Endodermal cell (in vitro differentiated cells): ENCODE data around the gene PARVB. TPM values are rescaled to one million over a fixed set of nuclear protein-coding genes. Genes with fewer than 3 reads are reported as not detected.

ENCODE experiments used
- DNase-seq: peaks from one replicate; pipeline ENCODE4 v3.0.0-alpha.2; 2017
- H3K27ac ChIP-seq: 2 replicates; pipeline ENCODE4 v1.5.1; 2013; ENCODE audit warnings: mild to moderate bottlenecking, low read depth, low read length, moderate library complexity
- H3K27me3 ChIP-seq: 2 replicates; pipeline ENCODE4 v1.6.1; 2013; ENCODE audit warnings: mild to moderate bottlenecking, low read length, moderate library complexity; ENCODE audit not compliant: insufficient read depth, control insufficient read depth, poor library complexity, severe bottlenecking
- H3K36me3 ChIP-seq: 2 replicates; pipeline ENCODE4 v1.7.0; 2013; ENCODE audit warnings: mild to moderate bottlenecking, low read length, moderate library complexity; ENCODE audit not compliant: control insufficient read depth, insufficient read depth
- H3K4me1 ChIP-seq: one replicate; pipeline ENCODE4 v1.7.0; 2013; ENCODE audit warnings: low read length; ENCODE audit not compliant: control insufficient read depth, insufficient read depth
- H3K4me3 ChIP-seq: 2 replicates; pipeline ENCODE4 v1.5.1; 2013; ENCODE audit warnings: mild to moderate bottlenecking, low read length, moderate library complexity
- H3K9ac ChIP-seq: 2 replicates; pipeline ENCODE4 v1.6.1; 2013; ENCODE audit warnings: mild to moderate bottlenecking, low read length, moderate library complexity; ENCODE audit not compliant: poor library complexity, severe bottlenecking; ENCODE audit errors: extremely low read depth
- H3K9me3 ChIP-seq: 2 replicates; pipeline ENCODE4 v1.6.1; 2013; ENCODE audit warnings: mild to moderate bottlenecking, low read length, moderate library complexity; ENCODE audit not compliant: control insufficient read depth
- H3K27ac Mint-ChIP-seq: 2 replicates; pipeline ENCODE4 v1.8.0; 2020; ENCODE audit warnings: mixed read lengths
- H3K27me3 Mint-ChIP-seq: 2 replicates; pipeline ENCODE4 v1.8.0; 2021; ENCODE audit warnings: mild to moderate bottlenecking, mixed read lengths; ENCODE audit not compliant: insufficient read depth
- H3K36me3 Mint-ChIP-seq: 2 replicates; pipeline ENCODE4 v1.8.0; 2020; ENCODE audit warnings: low read depth, mixed read lengths
- H3K4me1 Mint-ChIP-seq: 2 replicates; pipeline ENCODE4 v1.8.0; 2020; ENCODE audit warnings: mixed read lengths
- H3K4me3 Mint-ChIP-seq: 2 replicates; pipeline ENCODE4 v1.8.0; 2020; ENCODE audit warnings: mild to moderate bottlenecking, moderate library complexity, mixed read lengths
- H3K9me3 Mint-ChIP-seq: 2 replicates; pipeline ENCODE4 v1.8.0; 2020; ENCODE audit warnings: mild to moderate bottlenecking, mixed read lengths
- WGBS, 2 experiments: methylation state at CpG; one replicate each; pipeline versions ENCODE4 v1.1.5 to v1.1.7; 2013; ENCODE audit warnings: missing lambda C conversion rate in 2 of 2, mixed read lengths in 1 of 2; ENCODE audit not compliant: insufficient coverage in 1 of 2, insufficient read length in 1 of 2; 5-methylcytosine and 5-hydroxymethylcytosine counted together
- total RNA-seq, 2 donors: library from RNA; stranded (reverse); fragmentation: NEBNext Ultra II Directional in 1 of 2; extraction: Animal tissue kit (Norgen Biotek cat#: 25700) in 1 of 2; gene quantifications; 2 replicates in 1 of 2; 3 replicates in 1 of 2; pipeline ENCODE4 v1.2.1, GENCODE V29; 2021
- TF ChIP-seq, protein P1 (sequence below): fragments of 200-600 bp; sonication (generic); conservative IDR thresholded peaks from 2 replicates; pipeline ENCODE4 v1.5.0; 2021; ENCODE audit warnings: antibody characterized with exemption, mild to moderate bottlenecking

Gene PARVB
- total RNA-seq, 2 donors from 2014 or later, result 29.6 to 32.3 TPM

DNA sequence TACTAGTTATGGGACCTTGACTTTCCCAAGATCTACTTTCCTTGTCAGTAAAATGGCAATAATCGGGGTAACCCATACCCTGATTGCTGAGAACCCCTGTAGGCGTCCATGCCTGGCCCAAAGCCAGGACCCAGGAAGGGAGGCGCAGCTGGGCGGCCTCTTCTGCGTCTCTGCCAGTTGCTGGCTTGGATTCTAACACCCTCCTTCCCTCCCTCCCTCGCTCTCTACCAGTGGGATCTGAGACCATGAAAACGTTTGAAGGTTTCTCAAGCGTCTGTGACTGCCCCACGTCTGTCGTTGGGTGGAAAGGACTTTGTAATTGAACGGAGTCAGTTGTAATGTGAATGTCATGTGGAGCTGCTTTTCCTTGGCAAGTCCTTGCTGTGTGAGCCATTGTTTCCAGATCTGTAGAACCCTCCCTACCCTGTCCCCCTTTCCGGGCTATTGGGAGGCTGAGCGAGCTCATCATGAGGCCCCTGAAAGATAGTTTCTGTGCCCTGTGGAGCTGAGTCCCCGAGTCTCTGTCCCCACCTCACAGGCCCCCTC lies 47.8 kb downstream of the PARVB start:
- 89 to 92% methylated on average over 4 to 14 of the region's 14 CpGs for WGBS, 2 experiments
- Mint-ChIP-seq H3K4me3 (no peak overlapping the region), H3K9me3 (no peaks in the 10 kb centered on the region), H3K27ac (no peak overlapping the region), H3K27me3 (no peaks in the 10 kb centered on the region), H3K4me1 (no peaks in the 10 kb centered on the region), H3K36me3 (no peaks in the 10 kb centered on the region)
- no peak overlapping the region for H3K27ac ChIP-seq
- no peak for DNase-seq
- H3K27me3 ChIP-seq, result no peaks in the 10 kb centered on the region
- H3K9me3 ChIP-seq, result no peaks in the 10 kb centered on the region
- no peaks in the 10 kb centered on the region for H3K36me3 ChIP-seq
- no peaks in the 10 kb centered on the region for H3K4me1 ChIP-seq
- no peak overlapping the region for H3K4me3 ChIP-seq
- H3K9ac ChIP-seq, result no peak overlapping the region
- TF ChIP-seq, protein P1, sequence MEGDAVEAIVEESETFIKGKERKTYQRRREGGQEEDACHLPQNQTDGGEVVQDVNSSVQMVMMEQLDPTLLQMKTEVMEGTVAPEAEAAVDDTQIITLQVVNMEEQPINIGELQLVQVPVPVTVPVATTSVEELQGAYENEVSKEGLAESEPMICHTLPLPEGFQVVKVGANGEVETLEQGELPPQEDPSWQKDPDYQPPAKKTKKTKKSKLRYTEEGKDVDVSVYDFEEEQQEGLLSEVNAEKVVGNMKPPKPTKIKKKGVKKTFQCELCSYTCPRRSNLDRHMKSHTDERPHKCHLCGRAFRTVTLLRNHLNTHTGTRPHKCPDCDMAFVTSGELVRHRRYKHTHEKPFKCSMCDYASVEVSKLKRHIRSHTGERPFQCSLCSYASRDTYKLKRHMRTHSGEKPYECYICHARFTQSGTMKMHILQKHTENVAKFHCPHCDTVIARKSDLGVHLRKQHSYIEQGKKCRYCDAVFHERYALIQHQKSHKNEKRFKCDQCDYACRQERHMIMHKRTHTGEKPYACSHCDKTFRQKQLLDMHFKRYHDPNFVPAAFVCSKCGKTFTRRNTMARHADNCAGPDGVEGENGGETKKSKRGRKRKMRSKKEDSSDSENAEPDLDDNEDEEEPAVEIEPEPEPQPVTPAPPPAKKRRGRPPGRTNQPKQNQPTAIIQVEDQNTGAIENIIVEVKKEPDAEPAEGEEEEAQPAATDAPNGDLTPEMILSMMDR, result no peak

DNA sequence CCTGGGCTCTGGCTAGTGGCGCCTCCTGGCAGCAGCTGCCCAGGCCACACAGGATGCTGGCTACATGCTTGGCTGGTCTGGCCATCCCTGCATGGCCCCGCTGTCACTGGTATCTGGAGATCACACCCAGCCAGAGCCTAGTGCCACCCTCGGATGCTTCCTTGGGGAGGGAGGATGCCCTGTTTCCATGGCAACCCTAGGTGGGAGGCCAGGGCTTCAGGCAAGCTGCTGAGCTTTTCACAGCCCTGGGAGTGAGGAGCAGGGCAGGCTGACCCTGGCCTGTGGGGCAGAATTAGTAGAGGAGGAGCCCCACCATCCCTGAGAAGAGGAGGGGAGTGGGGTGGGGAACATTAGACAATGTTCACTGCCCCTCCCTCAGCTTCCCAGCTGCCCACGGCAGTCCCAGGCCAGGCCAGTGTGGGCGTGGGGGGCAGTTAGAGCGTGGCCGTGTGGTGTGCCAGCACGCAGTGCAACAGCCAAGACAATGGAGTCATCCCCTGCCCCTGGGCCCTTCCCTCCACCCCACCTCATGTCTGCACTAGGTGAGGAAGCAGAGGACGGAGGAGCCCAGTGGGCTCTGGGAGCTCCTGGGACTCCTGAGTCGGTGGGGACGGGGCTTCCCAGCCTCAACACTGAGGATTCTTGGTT lies 50.4 kb downstream of the PARVB start:
- Mint-ChIP-seq H3K27me3 (no peaks in the 10 kb centered on the region), H3K36me3 (no peaks in the 10 kb centered on the region), H3K27ac (no peak overlapping the region), H3K4me3 (no peak overlapping the region), H3K4me1 (no peaks in the 10 kb centered on the region), H3K9me3 (no peaks in the 10 kb centered on the region)
- Histone ChIP-seq H3K9me3 (no peaks in the 10 kb centered on the region), H3K36me3 (no peaks in the 10 kb centered on the region), H3K4me3 (no peak overlapping the region), H3K9ac (no peak overlapping the region), H3K27ac (no peak overlapping the region), H3K27me3 (no peaks in the 10 kb centered on the region), H3K4me1 (no peaks in the 10 kb centered on the region)
- DNase-seq, result no peak
- WGBS, 2 experiments, result 50 to 89% methylated on average over 1 to 11 of the region's 11 CpGs
- TF ChIP-seq, protein P1, result no peak

DNA sequence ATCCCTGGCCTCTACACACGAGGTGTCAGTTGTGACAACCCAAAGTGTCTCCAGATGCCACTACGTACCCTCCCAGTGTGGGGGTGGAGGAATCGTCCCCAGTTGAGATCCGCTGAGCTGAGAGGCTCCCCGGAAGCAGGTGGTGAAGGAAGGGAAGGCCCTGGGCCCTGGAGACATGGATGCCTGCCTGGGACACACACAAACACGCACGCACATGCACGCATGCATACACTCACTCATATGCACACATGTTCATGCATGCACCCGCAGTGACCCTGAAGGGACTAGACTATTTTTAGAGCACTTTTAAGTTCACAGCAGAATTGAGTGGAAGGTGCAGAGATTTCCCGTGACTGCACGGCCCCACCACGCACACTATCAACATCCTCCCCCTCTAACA lies 50.9 kb downstream of the PARVB start:
- H3K27ac Mint-ChIP-seq, result no peak overlapping the region
- no peak overlapping the region for H3K4me3 Mint-ChIP-seq
- no peaks in the 10 kb centered on the region for H3K9me3 Mint-ChIP-seq
- no peaks in the 10 kb centered on the region for H3K27me3 Mint-ChIP-seq
- WGBS, 2 experiments, result 92 to 94% methylated on average over 6 to 12 of the region's 12 CpGs
- H3K4me1 ChIP-seq, result no peaks in the 10 kb centered on the region
- no peak overlapping the region for H3K4me3 ChIP-seq
- no peaks in the 10 kb centered on the region for H3K36me3 ChIP-seq
- no peak overlapping the region for H3K9ac ChIP-seq
- H3K36me3 Mint-ChIP-seq, result no peaks in the 10 kb centered on the region
- H3K9me3 ChIP-seq, result no peaks in the 10 kb centered on the region
- no peak for DNase-seq
- no peak overlapping the region for H3K27ac ChIP-seq
- H3K27me3 ChIP-seq, result no peaks in the 10 kb centered on the region
- H3K4me1 Mint-ChIP-seq, result no peaks in the 10 kb centered on the region
- TF ChIP-seq, protein P1, result no peak
